ENCODE data around the gene STEAP2.

STEAP2 gene

GRCh38 chr7:90192876-90193750 is 18.4 kb upstream of the STEAP2 start:
- DNase-seq (ENCODE audit: low read depth in 2 of 2) = no peak

GRCh38 chr7:90194911-90195809 is 16.4 kb upstream of the STEAP2 start:
- no peak for DNase-seq (ENCODE audit: low read depth in 2 of 2)

GRCh38 chr7:90201500-90202195 is 9.9 kb upstream of the STEAP2 start:
- no peak for DNase-seq (ENCODE audit: low read depth in 2 of 2)

GRCh38 chr7:90207956-90208355 is 3.6 kb upstream of the STEAP2 start:
- no peak for DNase-seq (ENCODE audit: low read depth in 2 of 2)

GRCh38 chr7:90209776-90210175 is 1.8 kb upstream of the STEAP2 start:
- DNase-seq (ENCODE audit: low read depth in 2 of 2) = no peak

GRCh38 chr7:90210475-90210874 is 1.1 kb upstream of the STEAP2 start:
- no peak for DNase-seq (ENCODE audit: low read depth in 2 of 2)

GRCh38 chr7:90210981-90211380 is 559 bp upstream of the STEAP2 start:
- no peak for DNase-seq (ENCODE audit: low read depth in 2 of 2)

- no peak for DNase-seq (ENCODE audit: low read depth in 2 of 2)
Observed at GRCh38 chr7:90212149-90212495, 582 bp downstream of the STEAP2 start.

- no peak for DNase-seq (ENCODE audit: low read depth in 2 of 2)
Observed at GRCh38 chr7:90213521-90213920, 2.0 kb downstream of the STEAP2 start.

GRCh38 chr7:90216080-90216674 is 4.6 kb downstream of the STEAP2 start:
- no peak for DNase-seq (ENCODE audit: low read depth in 2 of 2)

GRCh38 chr7:90216771-90217170 is 5.2 kb downstream of the STEAP2 start:
- no peak for DNase-seq (ENCODE audit: low read depth in 2 of 2)

- DNase-seq (ENCODE audit: low read depth in 2 of 2) = no peak
Observed at GRCh38 chr7:90222390-90222789, 10.8 kb downstream of the STEAP2 start.

GRCh38 chr7:90222811-90223725 is 11.5 kb downstream of the STEAP2 start:
- DNase-seq (ENCODE audit: low read depth in 2 of 2) = no peak

GRCh38 chr7:90224195-90224594 is 12.7 kb downstream of the STEAP2 start:
- no peak for DNase-seq (ENCODE audit: low read depth in 2 of 2)

- no peak for DNase-seq (ENCODE audit: low read depth in 2 of 2)
Observed at GRCh38 chr7:90225181-90225580, 13.6 kb downstream of the STEAP2 start.

GRCh38 chr7:90225601-90226000 is 14.1 kb downstream of the STEAP2 start:
- no peak for DNase-seq (ENCODE audit: low read depth in 2 of 2)

GRCh38 chr7:90227259-90227658 is 15.7 kb downstream of the STEAP2 start:
- no peak for DNase-seq (ENCODE audit: low read depth in 2 of 2)

GRCh38 chr7:90229682-90230081 is 18.1 kb downstream of the STEAP2 start:
- DNase-seq (ENCODE audit: low read depth in 2 of 2) = no peak

GRCh38 chr7:90230834-90231233 is 19.3 kb downstream of the STEAP2 start:
- DNase-seq (ENCODE audit: low read depth in 2 of 2) = no peak

GRCh38 chr7:90231304-90231703 is 19.8 kb downstream of the STEAP2 start:
- DNase-seq (ENCODE audit: low read depth in 2 of 2) = no peak

GRCh38 chr7:90232430-90232829 is 20.9 kb downstream of the STEAP2 start:
- DNase-seq (ENCODE audit: low read depth in 2 of 2) = no peak
